NK-92 treated with Interleukin-12 subunit alpha and Interleukin-12 subunit beta, amount 100 ng/mL, for 24 hours (cell line): ENCODE results near the gene SERTAD1.

Experiments used
- DNase-seq: peaks from one replicate; lab custom pipeline; 2025; lab: John Stamatoyannopoulos, UW

SERTAD1 gene

GRCh38 chr19:40376286-40376862, 49.4 kb downstream of the SERTAD1 start:
- DNase-seq = no peak

- no peak for DNase-seq
Observed at GRCh38 chr19:40374084-40374483, 51.7 kb downstream of the SERTAD1 start.

GRCh38 chr19:40371802-40372122, 54.0 kb downstream of the SERTAD1 start:
- DNase-seq = no peak
